NCI-H2107 treated with DMSO at 0.1 percent for 48 hours (cell line): ENCODE data around the gene ZNF232.
"Not testable (repeated sequence)": the region's sequence is repeated elsewhere in the genome, so short reads cannot be mapped to it uniquely, and the experiment has no call there.

Source experiments
- DNase-seq: peaks from one replicate; lab custom pipeline; 2025; ENCODE audit not compliant: unreplicated experiment; lab: John Stamatoyannopoulos, UW

The ZNF232 gene

DNA sequence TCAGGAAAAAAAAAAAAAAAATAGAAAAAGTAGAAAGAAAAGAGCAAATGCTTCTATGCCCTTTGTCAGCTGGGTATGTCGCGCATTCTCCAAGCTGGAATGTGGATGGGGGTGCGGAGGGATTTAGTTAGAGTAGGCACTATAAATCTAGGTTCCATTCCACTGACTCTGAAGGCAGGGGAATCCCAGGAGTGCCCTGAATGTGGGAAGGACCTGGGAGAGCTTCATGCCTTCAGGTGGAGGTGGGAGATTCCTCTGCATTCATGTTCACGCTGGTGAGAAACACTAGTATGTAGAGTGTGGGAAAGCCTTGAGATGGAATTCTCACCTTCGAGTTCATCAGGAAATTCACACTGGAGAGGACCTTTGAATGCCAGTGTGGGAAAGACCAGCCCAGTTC is 12.4 kb downstream of the ZNF232 start:
- DNase-seq: no peak

DNA sequence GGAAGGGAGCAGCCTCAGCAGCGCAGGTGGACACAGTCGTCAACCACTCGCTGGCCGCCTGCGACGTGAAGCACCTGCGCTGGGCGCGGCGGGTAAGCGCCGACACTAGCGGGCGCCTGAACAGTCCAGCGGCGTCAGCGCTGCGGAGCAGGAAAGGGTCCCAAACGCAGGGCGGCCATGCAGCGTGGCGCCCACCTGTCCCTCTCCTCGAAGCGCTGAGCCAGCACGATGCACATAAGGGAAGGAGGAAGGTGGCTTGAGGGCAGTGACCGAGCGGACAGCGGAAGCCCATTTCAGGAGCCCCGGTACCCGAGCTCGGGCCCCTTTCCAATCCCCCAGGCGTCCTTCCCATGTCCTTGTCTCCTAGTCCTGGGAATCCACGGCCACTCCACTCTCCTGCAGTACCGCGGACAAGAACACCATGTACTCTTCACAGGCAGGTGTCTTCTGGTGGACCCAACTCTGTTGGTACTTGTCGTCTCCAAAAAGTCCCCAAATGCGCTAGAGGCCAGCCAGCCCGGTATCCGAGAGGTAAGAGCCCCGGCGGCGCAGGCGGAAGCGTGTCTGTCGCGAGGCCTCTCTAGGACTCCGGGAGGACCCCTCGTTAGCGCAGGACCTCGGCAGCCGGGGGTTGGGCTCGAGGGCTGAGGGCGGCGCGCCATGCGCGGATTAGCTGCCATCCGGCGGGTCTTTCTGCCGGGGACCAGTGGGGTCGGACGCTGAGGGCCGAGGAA is 14.4 kb downstream of the ZNF232 start:
- DNase-seq: no peak

DNA sequence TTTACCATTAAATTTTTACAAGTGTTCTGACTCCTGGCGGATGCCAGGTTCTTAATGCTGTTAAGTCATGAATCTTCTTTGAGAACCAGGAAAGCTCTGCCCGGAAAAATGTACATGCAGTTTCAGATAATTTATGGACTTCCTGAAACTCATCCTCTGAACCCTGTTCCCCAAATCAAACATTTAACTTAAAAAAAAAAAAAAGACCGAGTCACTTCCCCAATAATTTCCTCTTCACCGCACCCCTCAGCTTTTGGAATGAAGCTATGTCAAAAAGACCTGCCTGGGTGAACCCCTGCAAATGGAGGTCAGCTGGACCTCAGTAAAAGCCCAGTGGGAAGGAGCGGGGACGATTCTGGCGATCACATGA is 15.0 kb downstream of the ZNF232 start:
- DNase-seq: no peak

DNA sequence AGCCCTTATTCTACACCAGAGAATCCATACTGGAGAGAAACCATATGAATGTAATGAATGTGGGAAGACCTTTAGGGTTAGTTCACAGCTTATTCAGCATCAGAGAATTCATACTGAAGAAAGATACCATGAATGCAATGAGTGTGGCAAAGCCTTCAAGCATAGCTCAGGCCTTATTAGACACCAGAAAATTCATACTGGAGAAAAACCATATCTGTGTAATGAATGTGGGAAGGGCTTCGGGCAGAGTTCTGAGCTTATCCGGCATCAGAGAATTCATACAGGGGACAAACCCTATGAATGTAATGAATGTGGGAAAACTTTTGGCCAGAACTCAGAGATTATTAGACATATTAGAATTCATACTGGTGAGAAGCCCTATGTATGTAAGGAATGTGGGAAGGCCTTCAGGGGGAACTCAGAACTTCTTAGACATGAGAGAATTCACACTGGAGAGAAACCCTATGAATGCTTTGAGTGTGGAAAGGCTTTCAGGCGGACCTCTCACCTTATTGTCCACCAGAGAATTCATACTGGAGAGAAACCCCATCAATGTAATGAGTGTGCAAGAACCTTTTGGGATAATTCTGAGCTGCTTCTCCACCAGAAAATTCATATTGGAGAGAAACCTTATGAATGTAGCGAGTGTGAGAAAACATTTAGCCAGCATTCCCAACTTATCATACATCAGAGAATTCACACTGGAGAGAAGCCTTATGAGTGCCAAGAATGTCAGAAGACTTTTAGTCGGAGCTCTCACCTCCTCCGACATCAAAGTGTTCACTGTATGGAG is 19.3 kb downstream of the ZNF232 start:
- DNase-seq: no peak

DNA sequence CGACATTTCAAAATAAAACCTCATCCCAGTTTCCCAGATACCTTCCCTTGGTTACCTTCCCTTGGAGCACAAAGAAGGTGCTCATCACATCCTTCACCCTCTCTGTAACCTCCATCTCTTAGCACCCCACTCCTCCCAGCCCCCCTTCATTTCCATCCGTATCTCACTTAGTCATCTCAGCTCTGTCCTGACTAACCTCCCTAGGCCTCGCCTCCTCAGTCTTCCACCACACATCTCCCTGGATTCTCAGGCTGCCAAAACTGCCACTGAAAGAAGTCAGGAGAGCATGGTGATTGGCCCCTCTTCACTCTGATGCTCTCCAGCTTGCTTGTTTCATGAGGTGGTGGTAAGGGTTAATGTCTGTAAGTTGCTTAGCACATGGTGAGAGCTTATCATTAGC is 31.1 kb downstream of the ZNF232 start:
- no peak for DNase-seq

DNA sequence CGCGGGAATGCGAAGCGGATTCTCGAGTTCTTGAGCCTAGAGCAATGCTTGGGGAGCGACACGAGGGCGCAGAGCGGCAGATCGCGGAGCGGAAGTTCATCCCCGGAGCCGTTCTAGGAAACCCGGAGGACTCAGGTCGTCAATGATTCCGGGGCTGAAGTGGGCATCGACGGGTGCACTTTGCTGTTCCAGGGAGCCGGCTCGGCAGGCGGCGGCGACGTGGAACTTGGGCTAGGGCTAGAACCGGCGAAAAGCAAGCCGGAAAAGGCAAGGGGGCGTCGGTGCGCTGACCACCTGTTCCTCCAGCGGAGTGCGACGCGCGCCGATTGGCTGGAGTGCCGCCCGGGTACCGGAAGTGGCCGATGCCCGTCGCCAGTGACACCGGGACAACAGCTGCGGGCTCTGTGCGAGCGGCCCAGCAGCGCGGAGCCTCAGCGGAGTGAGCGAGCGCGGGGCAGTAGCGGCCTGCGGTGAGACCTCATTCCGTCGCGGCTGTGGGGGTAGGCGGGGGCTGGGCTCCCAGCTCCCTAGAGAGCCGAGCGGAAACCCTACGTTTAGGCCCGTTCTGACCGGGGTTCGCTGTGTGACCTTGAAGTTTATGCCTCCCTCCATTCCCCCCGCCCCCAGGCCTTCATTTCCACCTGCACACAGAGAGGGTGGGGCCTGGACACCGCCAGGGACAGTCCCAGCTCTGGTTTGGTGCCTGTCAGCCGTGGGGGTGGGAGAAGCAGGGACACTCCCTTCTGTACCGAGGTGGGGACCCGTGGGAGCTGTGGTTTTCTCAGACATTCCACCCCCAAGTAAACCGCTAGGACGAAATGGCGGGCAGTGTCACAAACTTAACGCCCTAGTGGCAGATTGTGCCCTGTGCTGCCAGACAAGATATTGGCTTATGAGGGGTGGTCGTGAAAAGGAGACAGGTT is 33.3 kb downstream of the ZNF232 start, which contains the start of gene ZFP3:
Gene ZFP3, plus strand, starts transcription at position 362 of the 923 bp plus-strand sequence. CDS start 13,038 bp downstream, outside the sequence.
- no peak for DNase-seq

DNA sequence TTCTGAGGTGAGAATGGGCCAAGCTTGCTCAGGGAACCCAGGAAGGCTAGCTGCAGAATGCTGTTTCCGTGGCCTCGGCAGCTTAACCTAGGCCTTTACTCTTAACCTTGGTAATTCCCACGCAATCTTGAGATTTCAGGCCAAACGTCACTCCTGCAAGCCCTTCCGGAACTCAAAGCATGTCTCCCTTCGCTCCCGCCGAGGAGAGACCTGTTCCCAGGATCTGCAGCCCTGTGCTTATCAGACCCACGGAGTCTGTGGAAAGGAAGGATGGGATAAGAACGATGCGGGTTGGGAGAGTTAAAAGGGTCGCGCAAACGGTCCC is 33.9 kb downstream of the ZNF232 start:
- DNase-seq: no peak

DNA sequence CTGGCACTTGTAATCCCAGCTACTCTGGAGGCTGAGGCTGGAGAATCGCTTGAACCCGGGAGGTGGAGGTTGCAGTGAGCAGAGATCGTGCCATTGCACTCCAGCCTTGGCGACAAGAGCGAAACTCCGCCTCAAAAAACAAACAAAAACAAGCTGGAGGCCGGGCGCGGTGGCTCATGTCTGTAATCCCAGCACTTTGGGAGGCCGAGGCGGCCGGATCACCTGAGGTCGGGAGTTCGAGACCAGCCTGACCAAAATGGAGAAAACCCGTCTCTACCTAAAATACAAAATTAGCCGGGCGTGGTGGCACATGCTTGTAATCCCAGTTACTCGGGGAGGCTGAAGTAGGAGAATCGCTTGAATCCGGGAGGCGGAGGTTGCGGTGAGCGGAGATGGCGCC is 34.4 kb downstream of the ZNF232 start:
- DNase-seq: not testable (repeated sequence)

DNA sequence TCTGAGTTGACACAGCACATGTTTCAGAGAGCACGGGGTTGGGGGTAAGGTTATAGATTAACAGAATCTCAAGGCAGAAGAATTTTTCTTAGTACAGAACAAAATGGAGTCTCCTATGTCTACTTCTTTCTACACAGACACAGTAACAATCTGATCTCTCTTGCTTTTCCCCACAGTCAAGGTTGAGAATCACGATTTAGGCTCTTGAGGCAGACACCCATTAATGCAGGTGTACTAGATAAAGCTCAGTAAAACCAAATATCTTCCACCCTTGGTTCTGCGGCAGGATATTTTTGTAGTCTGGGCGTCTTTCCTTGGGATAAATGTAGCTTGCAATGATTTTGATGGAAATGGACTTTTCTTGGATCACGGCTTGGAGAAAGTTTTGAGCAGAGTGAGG is 36.2 kb downstream of the ZNF232 start:
- not testable (repeated sequence) for DNase-seq

DNA sequence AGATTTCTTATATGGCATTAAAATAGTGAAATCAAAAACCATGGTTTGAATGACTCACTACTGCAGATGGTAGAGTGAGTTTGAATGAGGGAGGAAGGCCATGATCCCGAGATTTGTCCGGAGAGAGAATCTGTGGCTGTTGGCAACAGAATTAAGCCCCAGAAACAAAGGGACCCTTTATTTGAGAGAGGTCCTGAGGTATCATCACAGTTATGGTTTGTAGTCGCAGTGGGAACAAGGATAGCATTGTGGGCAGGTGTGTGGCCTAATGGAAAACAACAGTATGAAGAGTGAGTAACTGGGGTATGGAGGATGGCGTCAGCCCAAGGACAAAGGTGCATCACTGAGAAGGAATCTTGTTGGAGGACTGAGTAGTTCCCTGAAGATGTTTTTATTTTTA is 42.0 kb downstream of the ZNF232 start:
- no peak for DNase-seq

DNA sequence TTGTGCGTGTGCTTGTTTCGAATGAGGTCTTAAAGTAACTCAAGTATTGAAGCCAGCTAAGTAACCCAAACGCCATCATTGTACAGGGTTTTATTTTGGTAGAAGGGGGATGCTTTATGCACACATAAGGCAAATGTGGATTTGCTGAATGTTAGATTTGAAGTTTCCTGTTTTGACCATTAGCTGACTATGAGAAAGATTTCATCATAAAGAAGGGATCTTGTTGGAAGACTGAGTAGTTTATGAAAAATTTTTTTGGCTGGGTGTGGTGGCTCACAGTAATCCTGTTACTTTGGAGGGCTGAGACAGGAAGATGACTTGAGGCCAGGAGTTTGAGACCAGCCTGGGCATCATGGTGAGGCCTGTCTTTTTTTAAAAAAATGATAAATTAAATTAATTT is 43.4 kb downstream of the ZNF232 start:
- DNase-seq: no peak

DNA sequence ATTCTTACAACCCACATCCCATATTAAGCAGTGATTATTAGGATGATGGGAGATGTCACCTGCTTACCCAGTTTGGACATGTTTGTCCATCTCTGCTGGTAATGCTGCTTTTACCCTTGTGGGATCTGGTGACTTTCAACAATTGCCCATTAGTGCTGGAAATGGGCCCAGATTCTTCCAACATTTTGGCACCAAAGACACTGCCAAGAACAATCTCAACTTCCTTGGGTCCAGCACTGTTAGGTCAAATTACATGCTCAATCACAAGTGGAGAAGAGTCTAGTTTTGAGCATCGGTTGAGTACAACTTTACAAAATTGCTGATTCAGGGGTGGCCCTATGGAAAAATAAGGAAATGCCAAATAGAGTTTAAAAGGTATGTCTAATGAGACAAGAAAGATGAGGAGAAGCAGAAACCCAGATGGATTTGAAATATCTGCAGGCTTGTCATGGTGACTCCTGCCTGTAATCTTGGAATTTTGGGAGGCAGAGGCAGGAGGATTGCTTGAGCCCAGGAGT is 46.4 kb downstream of the ZNF232 start:
- DNase-seq: no peak
